ENCODE measurements around the gene FOXO3.

GRCh38 chr6:108570517-108570916 lies 9.8 kb downstream of the FOXO3 start:
- no peak for TF ChIP-seq CTCF (IDR thresholded peaks at IDR 0.05)
- TF ChIP-seq POLR2A (IDR thresholded peaks at IDR 0.05): no peak
